ENCODE data around the gene DHX30. TPM values are rescaled to one million over a fixed set of nuclear protein-coding genes. Genes with fewer than 3 reads are reported as not detected.

The DHX30 gene
- polyA plus RNA-seq, 1 donor (not counting 4 experiments of a cell fraction or from before 2014, with no cell fraction given) = 28.3 TPM

DNA sequence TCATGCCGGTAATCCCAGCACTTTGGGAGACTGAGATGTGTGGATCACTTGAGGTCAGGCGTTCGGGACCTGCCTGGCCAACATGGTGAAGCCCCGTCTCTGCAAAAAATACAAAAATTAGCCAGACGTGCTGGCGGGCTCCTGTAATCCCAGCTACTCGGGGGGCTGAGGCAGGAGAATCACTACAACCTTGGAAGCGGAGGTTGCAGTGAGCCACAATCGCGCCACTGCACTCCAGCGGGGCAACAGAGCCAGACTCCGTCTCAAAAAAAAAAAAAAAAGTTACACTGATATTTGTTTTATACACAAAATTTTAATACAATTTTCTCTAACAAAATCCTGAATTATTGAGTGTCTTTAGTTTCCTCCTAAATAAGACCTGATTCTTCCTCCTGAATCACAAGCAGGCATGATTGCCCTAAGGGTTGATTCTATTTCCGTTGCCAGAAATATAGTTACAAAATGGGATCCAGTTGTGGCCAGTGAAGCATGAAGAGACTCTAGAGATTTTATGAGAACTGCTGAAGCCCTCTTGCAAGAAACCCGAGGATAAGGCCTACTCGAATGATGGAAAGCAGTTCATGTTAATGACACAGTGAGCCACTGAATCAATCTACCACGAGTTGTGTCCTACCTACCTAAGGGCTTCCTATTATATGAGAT lies 11.6 kb upstream of the DHX30 start:
- Histone ChIP-seq H3K36me3 (ENCODE audit: control insufficient read depth in 2 of 2, extremely low read depth in 1 of 2, insufficient read depth in 2 of 2, low read length in 2 of 2) (no peaks in the 10 kb centered on the region), H3K9ac (ENCODE audit: control insufficient read depth, extremely low read depth, insufficient read depth, low read length) (no peak overlapping the region), H3K4me3 (ENCODE audit: control insufficient read depth in 2 of 3, extremely low read depth in 1 of 3, insufficient read depth in 2 of 3, low read depth in 1 of 3, low read length in 3 of 3) (no peak overlapping the region), H3K9me1 (ENCODE audit: control insufficient read depth, extremely low read depth, insufficient read depth, low read length) (no peaks in the 10 kb centered on the region), H3K27ac (ENCODE audit: control insufficient read depth, insufficient read depth, low read length) (no peak overlapping the region), H3K27me3 (ENCODE audit: control insufficient read depth, extremely low read depth, insufficient read depth, low read length) (no peaks in the 10 kb centered on the region), H4K20me1 (ENCODE audit: control insufficient read depth, extremely low read depth, insufficient read depth, low read length) (no peaks in the 10 kb centered on the region), H3K4me2 (ENCODE audit: control insufficient read depth, extremely low read depth, insufficient read depth, low read depth, low read length) (no peak overlapping the region), H3K9me3 (ENCODE audit: control insufficient read depth, low read depth, low read length) (no peaks in the 10 kb centered on the region), H3K4me1 (ENCODE audit: control insufficient read depth, extremely low read depth, insufficient read depth, low read length) (no peaks in the 10 kb centered on the region), H2AFZ (ENCODE audit: control insufficient read depth, low read length) (no peak overlapping the region), H3K79me2 (ENCODE audit: control insufficient read depth, insufficient read depth, low read length) (no peaks in the 10 kb centered on the region)
- dilution Hi-C loops (cut with MboI; ENCODE audit: extremely low pct_ligation_motif_present, low sequenced_read_pairs) = no loop called here
- FAIRE-seq (no peak), DNase-seq (ENCODE audit: low read depth, low spot score) (no peak)
- TF ChIP-seq, protein P1, sequence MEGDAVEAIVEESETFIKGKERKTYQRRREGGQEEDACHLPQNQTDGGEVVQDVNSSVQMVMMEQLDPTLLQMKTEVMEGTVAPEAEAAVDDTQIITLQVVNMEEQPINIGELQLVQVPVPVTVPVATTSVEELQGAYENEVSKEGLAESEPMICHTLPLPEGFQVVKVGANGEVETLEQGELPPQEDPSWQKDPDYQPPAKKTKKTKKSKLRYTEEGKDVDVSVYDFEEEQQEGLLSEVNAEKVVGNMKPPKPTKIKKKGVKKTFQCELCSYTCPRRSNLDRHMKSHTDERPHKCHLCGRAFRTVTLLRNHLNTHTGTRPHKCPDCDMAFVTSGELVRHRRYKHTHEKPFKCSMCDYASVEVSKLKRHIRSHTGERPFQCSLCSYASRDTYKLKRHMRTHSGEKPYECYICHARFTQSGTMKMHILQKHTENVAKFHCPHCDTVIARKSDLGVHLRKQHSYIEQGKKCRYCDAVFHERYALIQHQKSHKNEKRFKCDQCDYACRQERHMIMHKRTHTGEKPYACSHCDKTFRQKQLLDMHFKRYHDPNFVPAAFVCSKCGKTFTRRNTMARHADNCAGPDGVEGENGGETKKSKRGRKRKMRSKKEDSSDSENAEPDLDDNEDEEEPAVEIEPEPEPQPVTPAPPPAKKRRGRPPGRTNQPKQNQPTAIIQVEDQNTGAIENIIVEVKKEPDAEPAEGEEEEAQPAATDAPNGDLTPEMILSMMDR (optimal IDR thresholded peaks at IDR 0.05 in 1 of 3, IDR thresholded peaks at IDR 0.05 in 1 of 3, conservative IDR thresholded peaks at IDR 0.05 in 1 of 3; ENCODE audit: extremely low read depth in 1 of 3, insufficient read depth in 2 of 3, low read length in 3 of 3) = no peak
- TF ChIP-seq EZH2 (IDR thresholded peaks at IDR 0.05; ENCODE audit: low read length) = no peak

DNA sequence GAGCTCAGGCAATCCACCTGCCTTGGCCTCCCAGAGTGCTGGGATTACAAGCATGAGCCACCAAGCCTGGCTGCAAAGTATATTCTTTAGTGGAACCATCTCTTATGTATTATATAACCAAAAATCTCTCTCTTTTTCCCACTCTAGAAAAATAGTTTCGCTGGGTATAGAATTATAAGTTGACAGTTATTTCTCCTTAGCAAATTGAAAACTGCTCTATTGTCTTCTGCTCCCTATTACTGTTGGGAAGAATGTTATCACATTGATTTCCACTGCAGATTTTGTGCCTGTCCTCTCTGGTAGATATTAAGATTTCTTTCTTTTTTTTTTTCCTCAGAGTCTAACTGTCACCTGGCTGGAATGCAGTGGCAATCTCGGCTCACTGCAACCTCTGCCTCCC lies 10.2 kb upstream of the DHX30 start:
- FAIRE-seq = no peak
- TF ChIP-seq, protein P1 (optimal IDR thresholded peaks at IDR 0.05 in 1 of 3, IDR thresholded peaks at IDR 0.05 in 1 of 3, conservative IDR thresholded peaks at IDR 0.05 in 1 of 3; ENCODE audit: extremely low read depth in 1 of 3, insufficient read depth in 2 of 3, low read length in 3 of 3) = no peak
- TF ChIP-seq EZH2 (IDR thresholded peaks at IDR 0.05; ENCODE audit: low read length) = no peak
- dilution Hi-C loops (cut with MboI; ENCODE audit: extremely low pct_ligation_motif_present, low sequenced_read_pairs) = no loop called here

More for the DNA sequence above, 10.2 kb upstream of the DHX30 start:
- Histone ChIP-seq H3K4me2 (ENCODE audit: control insufficient read depth, extremely low read depth, insufficient read depth, low read depth, low read length) (no peak overlapping the region), H3K9ac (ENCODE audit: control insufficient read depth, extremely low read depth, insufficient read depth, low read length) (no peak overlapping the region), H3K36me3 (ENCODE audit: control insufficient read depth in 2 of 2, extremely low read depth in 1 of 2, insufficient read depth in 2 of 2, low read length in 2 of 2) (no peaks in the 10 kb centered on the region), H3K4me1 (ENCODE audit: control insufficient read depth, extremely low read depth, insufficient read depth, low read length) (no peaks in the 10 kb centered on the region), H3K27ac (ENCODE audit: control insufficient read depth, insufficient read depth, low read length) (no peak overlapping the region), H3K4me3 (ENCODE audit: control insufficient read depth in 2 of 3, extremely low read depth in 1 of 3, insufficient read depth in 2 of 3, low read depth in 1 of 3, low read length in 3 of 3) (no peak overlapping the region), H3K27me3 (ENCODE audit: control insufficient read depth, extremely low read depth, insufficient read depth, low read length) (no peaks in the 10 kb centered on the region), H4K20me1 (ENCODE audit: control insufficient read depth, extremely low read depth, insufficient read depth, low read length) (no peaks in the 10 kb centered on the region), H3K9me3 (ENCODE audit: control insufficient read depth, low read depth, low read length) (no peaks in the 10 kb centered on the region), H2AFZ (ENCODE audit: control insufficient read depth, low read length) (no peak overlapping the region), H3K79me2 (ENCODE audit: control insufficient read depth, insufficient read depth, low read length) (no peaks in the 10 kb centered on the region), H3K9me1 (ENCODE audit: control insufficient read depth, extremely low read depth, insufficient read depth, low read length) (no peaks in the 10 kb centered on the region)
- DNase-seq (ENCODE audit: low read depth, low spot score) = no peak
